OCI-LY1 (cell line): Measurements from ENCODE around the gene MACF1.

Experiments
- CTCF ChIP-seq: fragments of 200-600 bp; sonication (generic), shearing (Covaris generic); IDR thresholded peaks from 2 replicates; pipeline ENCODE4 v1.5.1; 2017; ENCODE audit warnings: mild to moderate bottlenecking, antibody characterized with exemption, low read length, moderate library complexity, mixed read lengths
- EZH2 ChIP-seq: fragments of 200-600 bp; sonication (generic), shearing (Covaris generic); IDR thresholded peaks from 2 replicates; pipeline ENCODE4 v1.8.0; 2017; ENCODE audit warnings: borderline replicate concordance, mixed run types, mild to moderate bottlenecking, antibody characterized with exemption, low read length, moderate library complexity, mixed read lengths

- no peak for TF ChIP-seq CTCF
- TF ChIP-seq EZH2: no peak
Measured at GRCh38 chr1:39368045-39368444, 163.6 kb downstream of the MACF1 start.
